Astrocyte (in vitro differentiated cells and primary cell): Measurements from ENCODE around the gene CCDC159. TPM values are rescaled to one million over a fixed set of nuclear protein-coding genes. Genes with fewer than 3 reads are reported as not detected.
"Not testable (repeated sequence)": the region's sequence is repeated elsewhere in the genome, so short reads cannot be mapped to it uniquely, and the experiment has no call there.

Experiments
- DNase-seq: peaks from one replicate; pipeline ENCODE4 v3.0.0-alpha.2; 2010; ENCODE audit warnings: low read depth
- FAIRE-seq: peaks from 2 replicates; lab custom pipeline; 2011; peaks lifted over from hg19 to GRCh38; lab: Jason Lieb, UNC
- H2AFZ ChIP-seq: 2 replicates; pipeline ENCODE4 v1.6.0; 2012; ENCODE audit warnings: low read depth, low read length, inconsistent platforms
- H3K27ac ChIP-seq: 2 replicates; pipeline ENCODE4 v1.5.1; 2011; ENCODE audit warnings: low read depth, low read length, inconsistent platforms
- H3K27me3 ChIP-seq: 2 replicates; pipeline ENCODE4 v1.6.0; 2011; ENCODE audit warnings: low read length, inconsistent platforms; ENCODE audit not compliant: insufficient read depth
- H3K36me3 ChIP-seq: 2 replicates; pipeline ENCODE4 v1.5.1; 2011; ENCODE audit warnings: low read length, inconsistent platforms; ENCODE audit not compliant: insufficient read depth
- H3K4me1 ChIP-seq: 2 replicates; pipeline ENCODE4 v1.5.1; 2011; ENCODE audit warnings: low read length, inconsistent platforms; ENCODE audit not compliant: insufficient read depth
- H3K4me2 ChIP-seq: 2 replicates; pipeline ENCODE4 v1.6.0; 2012; ENCODE audit warnings: low read length, inconsistent platforms
- H3K4me3 ChIP-seq: 2 replicates; pipeline ENCODE4 v1.5.1; 2011; ENCODE audit warnings: low read depth, mild to moderate bottlenecking, low read length, inconsistent platforms; ENCODE audit not compliant: insufficient read depth
- H3K79me2 ChIP-seq: 2 replicates; pipeline ENCODE4 v1.6.0; 2012; ENCODE audit warnings: mild to moderate bottlenecking, low read length, inconsistent platforms; ENCODE audit not compliant: insufficient read depth
- H3K9ac ChIP-seq: 2 replicates; pipeline ENCODE4 v1.6.0; 2012; ENCODE audit warnings: mild to moderate bottlenecking, low read length, inconsistent platforms
- H3K9me3 ChIP-seq: 2 replicates; pipeline ENCODE4 v1.5.1; 2012; ENCODE audit warnings: low read depth, mild to moderate bottlenecking, low read length, inconsistent platforms; ENCODE audit not compliant: insufficient read depth
- H4K20me1 ChIP-seq: 2 replicates; pipeline ENCODE4 v1.6.0; 2012; ENCODE audit warnings: low read length, inconsistent platforms; ENCODE audit not compliant: insufficient read depth
- H3K27ac Mint-ChIP-seq: one replicate; pipeline ENCODE4 v1.8.0; 2021; ENCODE audit warnings: mild to moderate bottlenecking, mixed read lengths; ENCODE audit not compliant: unreplicated experiment
- H3K27me3 Mint-ChIP-seq: one replicate; pipeline ENCODE4 v1.8.0; 2021; ENCODE audit warnings: low read depth, mixed read lengths; ENCODE audit not compliant: unreplicated experiment
- H3K36me3 Mint-ChIP-seq: one replicate; pipeline ENCODE4 v1.8.0; 2021; ENCODE audit warnings: low read depth, mixed read lengths; ENCODE audit not compliant: unreplicated experiment
- H3K4me1 Mint-ChIP-seq: one replicate; pipeline ENCODE4 v1.8.0; 2021; ENCODE audit warnings: low read depth, mixed read lengths; ENCODE audit not compliant: unreplicated experiment
- H3K4me3 Mint-ChIP-seq: one replicate; pipeline ENCODE4 v1.8.0; 2021; ENCODE audit warnings: mild to moderate bottlenecking, moderate library complexity, mixed read lengths; ENCODE audit not compliant: unreplicated experiment
- H3K9me3 Mint-ChIP-seq: one replicate; pipeline ENCODE4 v1.8.0; 2021; ENCODE audit warnings: mild to moderate bottlenecking, mixed read lengths; ENCODE audit not compliant: unreplicated experiment
- CTCF ChIP-seq: IDR thresholded peaks from 2 replicates; pipeline ENCODE4 v1.5.1; 2011; ENCODE audit warnings: low read depth, mild to moderate bottlenecking, inconsistent platforms, low read length, moderate library complexity; ENCODE audit not compliant: insufficient read depth
- EZH2 ChIP-seq: IDR thresholded peaks from 2 replicates; pipeline ENCODE4 v1.6.1; 2012; ENCODE audit warnings: mild to moderate bottlenecking, low read length, inconsistent platforms; ENCODE audit not compliant: insufficient read depth
- total RNA-seq: library from RNA; stranded (reverse); gene quantifications from 2 replicates; pipeline ENCODE4 v1.2.1, GENCODE V29; 2021

Gene CCDC159
- total RNA-seq, 1 donor from 2014 or later = 11.8 TPM

GRCh38 chr19:11300811-11301120, 45.6 kb upstream of the CCDC159 start:
- Histone ChIP-seq H3K36me3 (no peaks in the 10 kb centered on the region), H2AFZ (no peak overlapping the region), H3K27ac (no peak overlapping the region), H3K4me1 (no peaks in the 10 kb centered on the region), H3K9ac (no peak overlapping the region), H3K27me3 (peaks cover 8% of the 10 kb centered on the region), H4K20me1 (no peaks in the 10 kb centered on the region), H3K4me3 (no peak overlapping the region), H3K4me2 (no peak overlapping the region), H3K9me3 (peaks cover 2% of the 10 kb centered on the region), H3K79me2 (no peaks in the 10 kb centered on the region)
- H3K27ac Mint-ChIP-seq = no peak overlapping the region
- FAIRE-seq (no peak), DNase-seq (no peak)
- peaks cover 2% of the 10 kb centered on the region for H3K36me3 Mint-ChIP-seq
- H3K9me3 Mint-ChIP-seq = no peaks in the 10 kb centered on the region
- no peak overlapping the region for H3K4me3 Mint-ChIP-seq
- no peaks in the 10 kb centered on the region for H3K4me1 Mint-ChIP-seq
- TF ChIP-seq CTCF (no peak), EZH2 (no peak)
- H3K27me3 Mint-ChIP-seq = peaks cover 11% of the 10 kb centered on the region

- H3K9me3 ChIP-seq = peaks cover 2% of the 10 kb centered on the region
- H3K9ac ChIP-seq = no peak overlapping the region
- Mint-ChIP-seq H3K36me3 (peaks cover 2% of the 10 kb centered on the region), H3K4me1 (no peaks in the 10 kb centered on the region), H3K4me3 (no peak overlapping the region), H3K27ac (no peak overlapping the region), H3K9me3 (no peaks in the 10 kb centered on the region), H3K27me3 (peaks cover 25% of the 10 kb centered on the region)
- TF ChIP-seq CTCF = no peak
- TF ChIP-seq EZH2 = no peak
- no peaks in the 10 kb centered on the region for H3K36me3 ChIP-seq
- no peak overlapping the region for H3K27ac ChIP-seq
- no peaks in the 10 kb centered on the region for H3K4me1 ChIP-seq
- H3K27me3 ChIP-seq = peaks cover 5% of the 10 kb centered on the region
- no peak for FAIRE-seq
- H3K4me3 ChIP-seq = no peak overlapping the region
- H3K4me2 ChIP-seq = no peak overlapping the region
- no peak for DNase-seq
- no peaks in the 10 kb centered on the region for H3K79me2 ChIP-seq
- H4K20me1 ChIP-seq = no peaks in the 10 kb centered on the region
- H2AFZ ChIP-seq = no peak overlapping the region
These were observed 41.4 kb upstream of the CCDC159 start for GRCh38 chr19:11304936-11305335.

- H3K4me1 ChIP-seq = no peaks in the 10 kb centered on the region
- TF ChIP-seq EZH2 (no peak), CTCF (no peak)
- H3K4me2 ChIP-seq = no peak overlapping the region
- Mint-ChIP-seq H3K4me3 (no peak overlapping the region), H3K27me3 (peaks cover 20% of the 10 kb centered on the region), H3K4me1 (no peaks in the 10 kb centered on the region), H3K27ac (no peak overlapping the region), H3K9me3 (no peaks in the 10 kb centered on the region), H3K36me3 (no peaks in the 10 kb centered on the region)
- no peak for DNase-seq
- FAIRE-seq = no peak
- no peaks in the 10 kb centered on the region for H3K36me3 ChIP-seq
- H2AFZ ChIP-seq = no peak overlapping the region
- no peaks in the 10 kb centered on the region for H3K79me2 ChIP-seq
- no peak overlapping the region for H3K4me3 ChIP-seq
- no peaks in the 10 kb centered on the region for H3K9me3 ChIP-seq
- H3K9ac ChIP-seq = no peak overlapping the region
- H4K20me1 ChIP-seq = no peaks in the 10 kb centered on the region
- H3K27me3 ChIP-seq = peaks cover 5% of the 10 kb centered on the region
- H3K27ac ChIP-seq = no peak overlapping the region
These were observed 40.0 kb upstream of the CCDC159 start for GRCh38 chr19:11306337-11306736.

GRCh38 chr19:11320278-11320995, 25.9 kb upstream of the CCDC159 start:
- not testable (repeated sequence) for H3K9me3 Mint-ChIP-seq, H3K4me1 Mint-ChIP-seq, FAIRE-seq, H3K4me2 ChIP-seq, H3K36me3 Mint-ChIP-seq, H4K20me1 ChIP-seq, H3K27ac Mint-ChIP-seq, H3K4me3 Mint-ChIP-seq, H3K79me2 ChIP-seq, H3K9me3 ChIP-seq, H3K27me3 Mint-ChIP-seq, H3K36me3 ChIP-seq, H3K9ac ChIP-seq, H3K4me3 ChIP-seq, H3K27ac ChIP-seq, DNase-seq, H3K27me3 ChIP-seq, H2AFZ ChIP-seq
- peaks cover 11% of the 10 kb centered on the region for H3K4me1 ChIP-seq
